Measurements from ENCODE around the gene CACTIN. TPM values are rescaled to one million over a fixed set of nuclear protein-coding genes. Genes with fewer than 3 reads are reported as not detected.
"Not testable (repeated sequence)": the region's sequence is repeated elsewhere in the genome, so short reads cannot be mapped to it uniquely, and the experiment has no call there.

CACTIN gene
- total RNA-seq, 1 donor from 2014 or later, result 10.5 TPM

DNA sequence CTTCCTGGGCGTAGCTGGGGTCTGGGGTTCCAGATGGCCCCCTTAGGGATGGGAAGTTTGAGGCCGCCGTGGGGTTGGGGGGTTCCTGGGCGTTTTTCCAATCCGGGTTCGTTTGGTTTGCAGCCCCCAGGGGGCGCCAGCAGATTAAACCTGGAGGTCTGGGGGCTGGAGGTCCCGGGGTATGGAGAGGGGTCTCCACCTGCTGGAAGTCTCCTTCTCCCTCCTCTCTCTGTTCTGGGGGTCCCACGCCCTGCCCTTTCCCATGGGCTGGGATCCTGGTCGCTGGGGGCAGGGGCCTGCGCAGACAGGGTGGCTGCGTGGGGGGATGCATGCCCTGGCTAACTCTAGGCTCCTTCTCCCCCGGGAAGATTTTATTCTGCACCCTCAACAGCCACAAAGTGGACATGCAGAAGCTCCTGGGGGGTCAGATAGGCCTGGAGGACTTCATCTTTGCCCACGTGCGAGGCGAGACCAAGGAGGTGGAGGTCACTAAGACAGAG is 40.4 kb downstream of the CACTIN start:
- ATAC-seq, result no peak

DNA sequence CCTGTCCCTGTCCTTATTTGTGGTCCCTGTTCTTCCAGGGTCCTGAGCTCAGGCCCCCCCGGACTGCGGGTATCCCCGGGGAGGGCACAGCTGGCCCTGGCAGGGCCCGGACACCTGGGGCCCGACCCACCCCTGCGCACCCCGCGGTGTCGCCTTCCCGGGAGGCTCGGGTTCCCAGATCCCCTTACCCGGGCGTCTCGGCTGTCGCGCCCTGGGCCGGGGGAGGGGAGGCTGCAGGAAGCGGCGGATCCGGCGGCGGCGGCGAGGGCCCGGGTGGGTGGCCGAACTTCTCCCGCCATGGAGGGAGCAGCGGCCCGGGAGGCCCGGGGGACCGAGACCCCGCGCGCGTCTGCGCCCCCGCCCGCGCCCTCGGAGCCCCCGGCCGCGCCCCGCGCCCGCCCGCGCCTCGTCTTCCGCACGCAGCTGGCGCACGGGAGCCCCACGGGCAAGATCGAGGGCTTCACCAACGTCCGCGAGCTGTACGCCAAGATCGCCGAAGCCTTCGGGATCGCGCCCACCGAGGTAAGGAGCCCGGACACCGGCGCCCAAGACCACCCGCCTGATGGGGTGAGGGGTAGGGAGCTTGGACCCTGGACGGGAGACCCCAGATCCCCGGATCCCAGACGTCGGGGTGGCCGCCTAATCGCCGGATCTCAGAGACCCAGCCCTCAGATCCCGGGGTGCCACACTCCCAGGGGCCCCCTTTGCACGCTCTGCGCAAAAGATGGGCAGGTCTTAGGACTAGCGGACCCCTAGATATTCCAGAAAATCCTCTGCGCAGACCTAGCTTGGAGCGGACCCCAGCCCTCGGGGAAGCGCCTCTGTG is 41.1 kb downstream of the CACTIN start, which contains the start of gene GIPC3:
TSS of gene GIPC3 (plus strand) at position 178 of the 826 bp plus-strand sequence. CDS start at position 298, 120 bp downstream.
- peak; percentile 27 for ATAC-seq

DNA sequence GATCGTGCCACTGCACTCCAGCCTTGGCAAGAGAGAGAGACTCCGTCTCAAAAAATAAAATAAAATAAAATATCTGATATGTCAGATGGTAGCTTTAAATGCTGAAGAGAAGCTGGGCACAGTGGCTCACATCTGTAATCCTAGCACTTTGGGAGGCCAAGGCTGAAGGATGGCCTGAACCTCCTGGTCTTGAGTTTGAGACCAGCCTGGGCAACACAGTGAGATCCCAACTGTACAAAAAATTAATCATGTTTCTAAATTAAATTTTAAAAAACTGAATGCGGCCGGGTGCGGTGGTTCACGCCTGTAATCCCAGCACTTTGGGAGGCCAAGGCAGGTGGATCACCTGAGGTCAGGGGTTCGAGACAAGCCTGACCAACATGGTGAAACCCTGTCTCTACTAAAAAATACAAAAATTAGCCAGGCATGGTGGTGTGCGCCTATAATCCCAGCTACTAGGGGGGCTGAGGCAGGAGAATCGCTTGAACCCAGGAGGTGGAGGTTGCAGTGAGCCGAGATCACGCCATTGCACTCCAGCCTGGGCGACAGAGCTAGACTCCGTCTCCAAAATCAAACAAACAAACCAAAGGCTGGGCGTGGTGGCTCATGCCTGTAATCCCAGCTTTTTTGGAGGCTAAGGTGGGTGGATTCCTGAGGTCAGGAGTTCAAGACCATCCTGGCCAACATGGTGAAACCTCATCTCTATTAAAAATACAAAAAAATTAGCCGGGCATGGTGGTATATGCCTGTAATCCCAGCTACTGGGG is 42.4 kb downstream of the CACTIN start:
- ATAC-seq, result not testable (repeated sequence)

DNA sequence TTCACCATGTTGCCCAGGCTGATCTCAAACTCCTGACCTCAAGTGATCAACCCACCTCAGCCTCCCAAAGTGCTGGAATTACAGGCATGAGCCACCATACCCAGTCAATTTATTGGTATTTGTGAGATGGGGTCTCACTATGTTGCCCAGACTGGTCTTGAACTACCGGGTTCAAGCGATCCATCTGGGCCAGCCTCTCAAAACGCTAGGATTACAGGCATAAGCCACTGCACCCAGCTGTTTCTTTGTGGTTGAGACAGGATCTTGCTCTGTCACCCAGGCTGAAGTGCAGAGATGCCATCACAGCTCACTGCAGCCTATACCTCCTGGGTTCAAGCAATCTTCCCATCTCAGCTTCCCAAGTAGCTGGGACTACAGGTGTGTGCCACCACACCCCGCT is 44.8 kb downstream of the CACTIN start:
- ATAC-seq, result not testable (repeated sequence)

DNA sequence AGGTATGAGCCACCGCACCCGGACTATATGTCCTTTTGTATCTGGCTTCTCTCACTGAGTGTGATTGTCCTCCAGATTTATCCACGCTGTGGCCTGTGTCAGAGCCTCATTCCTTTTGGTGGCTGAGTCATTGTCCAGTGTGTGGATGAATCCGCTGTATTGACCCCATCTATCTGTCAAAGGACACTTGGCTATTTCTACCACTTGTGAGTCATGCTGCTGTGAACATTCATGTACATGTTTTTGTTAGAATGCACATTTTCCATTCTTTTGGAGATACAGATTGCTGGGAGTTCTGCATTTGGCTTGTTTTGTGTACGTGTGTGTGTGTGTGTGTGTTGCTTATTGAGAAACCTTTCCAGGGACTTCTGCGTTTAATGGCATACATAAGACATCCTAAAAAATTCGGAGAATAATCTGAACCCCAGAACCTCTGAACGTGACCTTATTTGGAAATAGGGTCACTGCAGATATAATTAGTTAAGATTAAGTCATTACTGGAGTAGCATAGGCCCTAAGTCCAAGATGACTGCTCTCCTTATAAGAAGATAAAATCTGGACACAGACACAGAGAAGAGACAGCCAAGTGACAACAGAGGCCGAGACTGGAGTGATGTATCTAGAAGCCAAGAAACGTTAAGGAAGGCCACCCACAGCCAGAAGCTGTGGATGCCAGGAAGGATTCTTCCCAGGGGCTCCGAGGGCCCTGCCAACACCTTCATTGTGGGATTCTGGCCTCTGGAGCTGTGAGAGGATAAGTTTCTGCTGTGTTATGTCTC is 46.2 kb downstream of the CACTIN start:
- no peak for ATAC-seq

DNA sequence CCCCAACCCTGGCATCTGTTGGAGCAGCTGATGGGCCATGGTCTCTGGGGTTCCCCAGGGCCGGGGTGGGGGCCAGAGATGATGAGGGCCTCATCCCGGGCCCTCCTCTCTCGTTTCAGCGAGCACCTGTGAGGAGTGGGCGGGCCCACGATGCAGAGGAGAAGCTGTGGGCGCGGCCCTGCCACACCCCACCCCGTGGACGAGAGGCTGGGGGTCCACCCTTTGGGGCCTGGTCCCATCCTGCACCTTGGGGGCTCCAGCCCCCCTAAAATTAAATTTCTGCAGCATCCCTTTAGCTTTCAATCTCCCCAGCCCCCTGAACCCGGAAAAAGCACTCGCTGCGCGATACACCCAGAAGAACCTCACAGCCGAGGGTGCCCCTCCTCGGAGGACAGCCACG is 48.2 kb downstream of the CACTIN start:
- ATAC-seq, result no peak

DNA sequence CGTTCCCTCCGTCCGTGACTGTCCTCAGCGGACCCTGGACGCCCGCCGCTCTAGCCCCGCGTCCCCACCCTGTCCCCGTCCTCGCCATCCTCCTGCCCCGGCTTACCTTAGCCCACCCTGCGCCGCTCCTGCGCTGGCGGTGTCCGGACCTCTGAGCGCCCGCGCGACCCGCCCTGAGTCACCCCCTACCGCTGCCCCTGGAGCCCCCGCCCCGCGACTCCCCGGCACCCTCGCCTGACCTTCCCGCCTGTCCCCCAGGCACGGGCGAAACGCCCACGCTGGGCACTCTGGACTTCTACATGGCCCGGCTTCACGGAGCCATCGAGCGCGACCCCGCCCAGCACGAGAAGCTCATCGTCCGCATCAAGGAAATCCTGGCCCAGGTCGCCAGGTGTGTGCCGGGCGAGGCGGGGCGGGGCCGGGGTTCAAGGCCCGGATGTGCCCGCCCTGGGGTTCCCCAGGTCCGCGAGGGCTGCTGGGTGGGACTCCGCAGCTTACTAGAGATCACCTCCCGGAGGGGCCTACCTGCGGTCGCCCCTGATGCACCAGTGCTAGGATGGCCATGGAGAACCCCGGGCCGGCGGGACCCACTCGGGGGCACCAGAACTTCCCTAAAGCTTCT is 48.8 kb downstream of the CACTIN start:
- ATAC-seq, result peak; percentile 7

DNA sequence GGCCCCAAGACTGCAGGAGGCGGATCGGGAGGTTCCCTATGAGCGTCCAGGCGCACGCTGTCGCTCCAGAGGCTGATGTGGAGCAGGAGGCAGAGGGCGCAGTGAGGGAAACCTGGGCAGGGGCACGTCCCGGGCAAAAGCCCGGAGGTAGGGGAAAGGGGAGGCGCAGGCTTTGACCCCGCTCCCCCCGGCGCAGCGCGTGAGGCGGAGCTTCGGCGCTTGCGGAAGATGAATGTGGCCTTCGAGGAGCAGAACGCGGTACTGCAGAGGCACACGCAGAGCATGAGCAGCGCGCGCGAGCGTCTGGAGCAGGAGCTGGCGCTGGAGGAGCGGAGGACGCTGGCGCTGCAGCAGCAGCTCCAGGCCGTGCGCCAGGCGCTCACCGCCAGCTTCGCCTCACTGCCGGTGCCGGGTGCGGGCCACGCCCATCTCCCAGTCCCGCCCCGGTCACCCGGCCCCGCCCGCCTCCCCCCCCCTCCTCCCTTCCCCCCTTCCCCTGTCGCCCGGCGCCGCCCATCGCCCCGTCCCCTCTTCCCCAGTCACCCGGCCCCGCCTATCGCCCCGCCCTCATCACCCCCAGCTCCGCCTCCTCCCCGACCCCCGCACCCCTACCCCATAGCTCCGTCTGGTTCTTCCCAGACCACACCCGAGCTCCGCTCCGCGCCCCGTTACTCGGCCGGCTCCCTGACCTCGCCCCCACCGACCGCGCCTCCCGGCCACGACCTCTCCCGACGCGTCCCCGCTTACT is 49.7 kb downstream of the CACTIN start:
- peak; percentile 3 for ATAC-seq

DNA sequence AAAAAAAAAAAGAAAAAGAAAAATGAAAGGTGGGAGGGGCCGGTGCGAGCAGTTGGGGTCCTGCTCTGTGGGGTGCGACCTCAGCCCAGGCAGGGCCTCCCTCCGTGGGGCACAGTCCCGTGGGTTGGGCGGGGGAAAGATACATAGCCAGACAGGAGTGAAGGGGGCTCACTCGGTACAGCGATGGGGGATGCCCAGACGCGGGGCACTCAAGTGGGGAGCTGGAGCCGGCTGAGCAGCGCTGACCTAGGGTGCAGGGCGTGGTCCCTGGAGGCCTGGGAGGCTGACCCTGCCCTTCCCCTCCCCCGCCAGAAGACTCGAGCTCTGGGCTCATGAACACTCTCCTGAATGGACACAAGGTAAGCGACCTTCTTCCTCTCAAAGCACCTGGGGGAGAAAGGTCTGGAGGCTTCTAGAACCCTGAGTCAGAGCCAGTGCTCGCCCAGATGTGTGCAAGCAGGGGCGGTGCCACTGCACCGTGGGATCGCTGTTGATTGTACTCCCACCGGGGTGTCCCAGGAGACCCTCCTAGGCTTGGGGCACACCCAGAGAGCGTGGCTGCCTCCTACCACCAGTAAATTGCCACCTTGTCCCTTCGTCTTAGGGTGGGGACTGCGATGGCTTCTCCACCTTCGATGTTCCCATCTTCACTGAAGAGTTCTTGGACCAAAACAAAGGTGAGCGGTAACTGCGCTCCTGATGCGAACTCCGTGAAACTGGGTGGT is 50.5 kb downstream of the CACTIN start:
- no peak for ATAC-seq

DNA sequence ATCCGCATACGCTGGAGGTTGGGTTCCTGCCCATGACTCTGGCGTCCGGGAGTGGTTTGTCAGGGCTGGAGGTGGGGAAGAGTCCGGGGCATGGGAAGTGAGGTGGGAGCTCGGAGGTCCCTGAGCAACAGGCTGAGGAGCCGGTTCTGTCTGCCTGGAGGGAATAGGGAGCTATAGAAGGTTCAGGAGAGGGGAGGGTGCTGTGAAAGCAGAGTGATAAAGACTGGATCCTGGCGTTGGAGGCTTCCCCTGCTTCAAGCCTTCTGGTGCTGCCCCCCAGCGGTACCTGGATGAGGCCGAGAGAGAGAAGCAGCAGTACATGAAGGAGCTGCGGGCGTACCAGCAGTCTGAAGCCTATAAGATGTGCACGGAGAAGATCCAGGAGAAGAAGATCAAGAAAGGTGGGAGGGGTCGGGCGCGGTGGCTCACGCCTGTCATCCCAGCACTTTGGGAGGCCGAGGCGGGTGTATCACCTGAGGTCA is 51.3 kb downstream of the CACTIN start:
- no peak for ATAC-seq

DNA sequence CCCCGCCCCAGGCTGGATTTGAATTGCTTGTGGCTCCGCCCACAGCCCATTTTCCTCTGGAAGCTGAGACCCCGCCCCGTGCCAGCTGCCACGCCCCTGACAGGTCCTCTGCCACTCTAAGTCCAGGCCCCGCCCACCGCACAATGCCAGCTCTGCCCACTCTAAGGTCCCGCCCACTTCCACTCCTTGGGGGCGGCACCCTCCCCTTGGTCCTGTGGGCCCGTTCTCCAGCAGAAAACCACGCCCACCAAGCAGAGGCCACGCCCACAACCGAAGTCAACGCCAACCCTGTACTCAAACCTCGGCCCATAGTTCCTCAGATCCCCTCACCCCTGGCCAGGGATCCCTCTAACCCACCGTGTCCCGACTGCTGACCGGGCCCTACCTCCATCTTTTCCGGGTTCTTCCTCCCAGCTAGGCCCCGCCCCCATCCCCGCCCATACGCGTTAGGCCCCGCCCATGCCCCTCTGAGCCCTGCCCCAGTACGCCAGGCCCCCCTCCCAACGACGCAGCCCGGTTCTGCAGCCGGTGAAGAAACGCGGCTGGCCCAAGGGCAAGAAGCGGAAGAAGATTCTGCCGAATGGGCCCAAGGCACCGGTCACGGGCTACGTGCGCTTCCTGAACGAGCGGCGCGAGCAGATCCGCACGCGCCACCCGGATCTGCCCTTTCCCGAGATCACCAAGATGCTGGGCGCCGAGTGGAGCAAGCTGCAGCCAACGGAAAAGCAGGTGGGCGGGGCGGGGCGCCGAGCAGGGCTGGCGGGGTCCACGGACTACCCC is 52.5 kb downstream of the CACTIN start:
- peak; percentile 70 for ATAC-seq

DNA sequence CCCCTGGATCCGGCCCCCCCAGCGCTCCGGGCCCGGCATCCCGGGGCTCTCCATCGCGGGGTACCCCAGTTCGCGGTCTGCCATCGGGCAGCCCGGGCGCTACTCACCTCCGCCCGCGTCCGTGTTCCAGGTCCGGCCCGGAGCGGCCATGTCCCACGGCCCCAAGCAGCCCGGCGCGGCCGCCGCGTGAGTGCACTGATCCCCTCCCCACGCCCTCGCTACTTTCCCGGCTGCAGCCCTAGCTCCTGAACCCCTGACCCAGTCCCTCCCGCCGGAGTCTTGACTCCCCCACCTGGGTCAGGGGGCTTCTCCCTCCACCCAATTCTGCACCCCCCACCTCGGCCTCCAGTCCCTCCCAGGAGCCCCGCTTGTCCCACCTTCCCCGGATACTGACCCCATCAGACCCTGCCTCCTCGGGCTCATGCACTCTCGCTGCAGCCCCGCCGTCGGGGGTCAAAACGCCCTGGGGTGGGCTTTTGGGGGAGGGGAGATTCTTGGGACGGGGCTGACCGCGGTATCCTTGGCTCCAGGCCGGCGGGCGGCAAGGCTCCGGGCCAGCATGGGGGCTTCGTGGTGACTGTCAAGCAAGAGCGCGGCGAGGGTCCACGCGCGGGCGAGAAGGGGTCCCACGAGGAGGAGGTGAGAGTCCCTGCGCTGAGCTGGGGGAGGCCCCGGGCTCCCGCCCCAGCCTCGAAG is 53.3 kb downstream of the CACTIN start:
- ATAC-seq, result peak; percentile 6

DNA sequence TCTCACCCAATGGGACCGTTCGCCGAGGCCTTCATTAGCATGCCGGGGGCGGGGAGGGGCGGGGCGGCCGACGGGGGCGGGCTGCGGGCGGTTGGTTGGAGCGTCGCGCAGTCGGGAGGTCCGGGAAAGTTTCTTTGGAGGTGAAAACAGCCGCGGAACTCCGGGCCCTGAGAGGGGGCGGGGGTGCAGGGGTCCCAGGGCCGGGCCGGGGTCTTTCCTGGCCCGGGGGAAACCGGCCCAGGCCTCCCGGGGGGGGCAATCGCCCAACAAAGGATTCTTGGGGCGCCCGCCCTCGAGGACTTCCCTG is 53.8 kb downstream of the CACTIN start, which contains the start of gene HMG20B:
TSS of gene HMG20B (plus strand) at position 90 of the 307 bp plus-strand sequence. CDS start 366 bp downstream, outside the sequence.
- no peak for ATAC-seq

DNA sequence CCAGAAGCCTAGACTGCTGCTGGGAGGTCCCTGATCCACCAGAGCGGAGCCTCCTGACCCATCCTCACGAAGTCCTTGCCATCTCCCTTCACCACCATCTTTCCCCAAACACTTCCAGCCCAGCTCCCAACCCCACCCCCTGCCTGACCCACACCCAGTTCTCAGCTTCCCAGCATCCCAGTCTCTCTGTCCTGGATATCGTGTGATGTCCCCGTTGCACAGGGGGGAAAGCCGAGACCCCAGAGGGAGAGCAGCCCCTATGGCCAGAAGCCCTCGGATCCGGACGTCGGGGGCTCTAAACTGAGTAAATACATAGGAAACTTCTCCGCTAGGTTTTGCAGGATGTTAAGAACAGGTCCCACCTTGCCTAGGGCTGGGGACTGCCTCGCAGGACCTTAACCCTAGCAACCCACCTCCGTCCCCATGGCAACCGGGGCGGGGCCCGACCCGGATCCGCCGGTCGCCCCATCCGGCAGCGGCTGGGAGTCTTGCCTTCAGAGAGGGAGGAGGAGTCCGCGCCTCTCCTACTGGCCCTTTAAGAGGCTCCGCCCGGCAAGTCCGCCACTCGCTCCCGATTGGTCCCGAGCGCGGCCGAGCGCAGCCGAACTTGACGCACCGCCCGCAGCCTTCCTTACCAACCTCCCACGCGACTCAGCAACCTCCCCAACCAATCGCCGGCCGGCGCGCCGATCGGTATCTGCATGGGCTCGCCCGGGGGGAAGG is 54.3 kb downstream of the CACTIN start:
- ATAC-seq, result peak; percentile 89

DNA sequence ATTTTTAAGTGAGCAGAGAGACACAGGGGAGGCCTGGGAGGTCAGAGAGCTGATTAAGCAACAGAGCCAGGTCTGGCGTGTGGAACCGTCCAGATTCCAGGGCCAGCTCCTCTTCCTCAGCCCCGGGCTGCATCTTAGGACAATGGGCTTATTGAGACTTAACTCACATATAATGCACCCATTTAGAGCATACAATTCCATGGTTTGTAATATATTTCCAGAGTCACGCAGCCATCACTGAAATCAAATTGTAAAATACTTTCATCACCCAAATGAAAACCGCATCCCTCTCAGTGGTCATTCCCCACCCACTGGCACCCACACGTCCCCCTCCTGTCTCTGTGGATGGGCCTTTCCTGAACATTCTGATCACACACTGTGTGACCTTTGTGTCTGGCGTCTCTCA is 56.0 kb downstream of the CACTIN start:
- no peak for ATAC-seq

DNA sequence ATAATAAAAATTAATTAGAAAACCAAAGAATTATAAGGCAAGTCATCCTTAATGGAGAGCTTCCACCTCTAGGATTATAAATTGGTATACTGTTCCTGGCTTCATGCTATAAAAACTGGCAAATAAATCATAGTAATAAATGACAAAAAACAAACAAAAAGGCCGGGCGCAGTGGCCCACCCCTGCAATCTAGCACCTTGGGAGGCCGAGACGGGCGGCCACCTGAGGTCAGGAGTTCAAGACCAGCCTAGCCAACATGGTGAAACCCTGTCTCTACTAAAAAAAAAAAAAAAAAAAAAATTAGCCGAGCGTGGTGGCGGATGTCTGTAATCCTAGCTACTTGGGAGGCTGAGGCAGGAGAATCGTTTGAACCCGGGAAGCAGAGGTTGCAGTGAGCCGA is 56.5 kb downstream of the CACTIN start:
- ATAC-seq, result not testable (repeated sequence)

DNA sequence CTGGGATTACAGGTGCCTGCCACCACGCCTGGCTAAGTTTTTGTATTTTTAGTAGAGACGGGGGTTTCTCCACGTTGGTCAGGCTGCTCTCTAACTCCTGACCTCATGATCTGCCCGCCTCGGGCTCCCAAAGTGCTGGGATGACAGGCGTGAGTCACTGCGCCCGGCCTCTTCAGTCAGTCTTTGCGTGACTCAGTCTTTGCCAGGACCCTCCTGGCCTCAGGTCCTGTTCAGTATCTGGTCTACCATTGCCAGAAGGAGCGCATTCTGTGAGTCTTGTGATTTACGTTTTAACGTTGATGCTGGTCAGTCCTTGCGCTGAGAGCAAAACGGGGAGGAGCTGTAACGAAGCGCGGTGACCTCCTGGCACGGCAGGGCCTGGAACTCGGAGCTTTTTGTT is 61.5 kb downstream of the CACTIN start:
- no peak for ATAC-seq

Measured in esophagus mucosa (tissue), 1 donor.